OCI-M1 (cell line): Measurements from ENCODE around the gene XDH.
A peak's percentile ranks its signal among the peaks of the same experiment; 100 is the strongest.

Experiments
- DNase-seq: peaks from one replicate; lab custom pipeline; 2025; lab: John Stamatoyannopoulos, UW

Gene XDH

GRCh38 chr2:31365348-31365747 is 49.2 kb downstream of the XDH start:
- DNase-seq, result no peak

- no peak for DNase-seq
These were observed 50.4 kb downstream of the XDH start for GRCh38 chr2:31363956-31364750.

- DNase-seq, result no peak
These were observed 52.0 kb downstream of the XDH start for GRCh38 chr2:31362581-31362980.

GRCh38 chr2:31359229-31359628 is 55.3 kb downstream of the XDH start:
- no peak for DNase-seq

- DNase-seq, result peak; percentile 55
These were observed 59.7 kb downstream of the XDH start for GRCh38 chr2:31354837-31355236.

- no peak for DNase-seq
These were observed 61.4 kb downstream of the XDH start for GRCh38 chr2:31353179-31353578.

GRCh38 chr2:31349684-31350083 is 64.9 kb downstream of the XDH start:
- no peak for DNase-seq

- DNase-seq, result no peak
These were observed 65.4 kb downstream of the XDH start for GRCh38 chr2:31349160-31349559.

- no peak for DNase-seq
These were observed 65.9 kb downstream of the XDH start for GRCh38 chr2:31348618-31349017.

GRCh38 chr2:31347750-31348149 is 66.8 kb downstream of the XDH start:
- no peak for DNase-seq

- no peak for DNase-seq
These were observed 67.2 kb downstream of the XDH start for GRCh38 chr2:31347319-31347718.

GRCh38 chr2:31344447-31344846 is 70.1 kb downstream of the XDH start:
- DNase-seq, result no peak

GRCh38 chr2:31341351-31341750 is 73.2 kb downstream of the XDH start:
- no peak for DNase-seq

GRCh38 chr2:31339696-31340095 is 74.8 kb downstream of the XDH start:
- DNase-seq, result no peak

- DNase-seq, result no peak
These were observed 76.7 kb downstream of the XDH start for GRCh38 chr2:31337860-31338259.

GRCh38 chr2:31337197-31337596 is 77.3 kb downstream of the XDH start:
- no peak for DNase-seq

- DNase-seq, result no peak
These were observed 78.5 kb downstream of the XDH start for GRCh38 chr2:31335921-31336585.

- no peak for DNase-seq
These were observed 80.1 kb downstream of the XDH start for GRCh38 chr2:31334311-31335026.

- peak; percentile 82 for DNase-seq
These were observed 80.9 kb downstream of the XDH start for GRCh38 chr2:31333527-31334183.

- no peak for DNase-seq
These were observed 81.5 kb downstream of the XDH start for GRCh38 chr2:31333046-31333445.

- DNase-seq, result no peak
These were observed 82.0 kb downstream of the XDH start for GRCh38 chr2:31332521-31332920.

- no peak for DNase-seq
These were observed 83.4 kb downstream of the XDH start for GRCh38 chr2:31331156-31331555.
